ENCODE data around the gene BAZ2B.
"Not testable (repeated sequence)": the region's sequence is repeated elsewhere in the genome, so short reads cannot be mapped to it uniquely, and the experiment has no call there.

The BAZ2B gene

GRCh38 chr2:159371506-159371905 is 244.8 kb downstream of the BAZ2B start:
- no peak overlapping the region for H3K4me3 ChIP-seq
- peaks cover 46% of the 10 kb centered on the region for H3K36me3 ChIP-seq
- H3K27ac ChIP-seq: no peak overlapping the region
- no peaks in the 10 kb centered on the region for H3K27me3 ChIP-seq
- no peak overlapping the region for H3K4me2 ChIP-seq
- H3K4me1 ChIP-seq: no peaks in the 10 kb centered on the region
- no peak overlapping the region for H3K9ac ChIP-seq
- TF ChIP-seq Cebpa-rat (IDR thresholded peaks at IDR 0.05): no peak
- no peaks in the 10 kb centered on the region for H4K20me1 ChIP-seq
- H3K9me3 ChIP-seq: no peaks in the 10 kb centered on the region

- Histone ChIP-seq H3K9ac (no peak overlapping the region), H3K9me3 (peaks cover 5% of the 10 kb centered on the region), H3K27ac (no peak overlapping the region), H3K4me3 (no peak overlapping the region), H3K4me2 (no peak overlapping the region), H3K4me1 (no peaks in the 10 kb centered on the region), H3K27me3 (no peaks in the 10 kb centered on the region), H3K36me3 (peaks cover 73% of the 10 kb centered on the region), H4K20me1 (no peaks in the 10 kb centered on the region)
- TF ChIP-seq Cebpa-rat (IDR thresholded peaks at IDR 0.05): no peak
Observed at GRCh38 chr2:159366538-159366937, 249.8 kb downstream of the BAZ2B start.

DNA sequence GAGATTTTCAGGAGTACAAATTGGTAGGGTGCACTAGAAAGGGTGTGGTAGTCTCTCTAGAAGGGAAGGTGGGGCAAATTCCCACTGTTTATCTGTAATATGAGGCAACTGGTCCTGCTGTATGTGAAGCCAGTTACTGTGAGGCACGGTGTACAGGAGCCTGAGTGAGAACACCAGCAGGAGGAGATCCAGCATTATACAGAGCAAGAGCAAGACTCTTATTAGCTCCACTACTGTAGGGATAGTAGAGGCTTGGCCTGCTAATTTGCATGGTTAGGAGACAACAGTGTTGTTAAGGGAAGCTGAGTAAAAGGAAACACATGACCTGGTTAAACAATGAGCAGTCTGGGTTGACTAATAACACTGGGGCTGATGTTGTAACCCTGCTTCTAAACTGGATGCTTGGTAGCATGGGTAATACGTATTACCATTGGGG is 253.5 kb downstream of the BAZ2B start:
- TF ChIP-seq Cebpa-rat (IDR thresholded peaks at IDR 0.05): no peak
- H3K27me3 ChIP-seq: no peaks in the 10 kb centered on the region
- H3K4me3 ChIP-seq: no peak overlapping the region
- H3K4me1 ChIP-seq: no peaks in the 10 kb centered on the region
- no peak overlapping the region for H3K4me2 ChIP-seq
- no peak overlapping the region for H3K27ac ChIP-seq
- peaks cover 14% of the 10 kb centered on the region for H3K9me3 ChIP-seq
- H3K36me3 ChIP-seq: peaks cover 47% of the 10 kb centered on the region
- no peak overlapping the region for H3K9ac ChIP-seq
- H4K20me1 ChIP-seq: no peaks in the 10 kb centered on the region

GRCh38 chr2:159362094-159362493 is 254.3 kb downstream of the BAZ2B start:
- Histone ChIP-seq H3K27ac (no peak overlapping the region), H3K4me2 (no peak overlapping the region), H3K9ac (no peak overlapping the region), H3K4me3 (no peak overlapping the region), H3K36me3 (peaks cover 46% of the 10 kb centered on the region), H3K27me3 (no peaks in the 10 kb centered on the region), H3K4me1 (peaks cover 2% of the 10 kb centered on the region), H3K9me3 (peaks cover 14% of the 10 kb centered on the region), H4K20me1 (no peaks in the 10 kb centered on the region)
- TF ChIP-seq Cebpa-rat (IDR thresholded peaks at IDR 0.05): no peak

- not testable (repeated sequence) for H3K27ac ChIP-seq, H3K9ac ChIP-seq, H3K4me1 ChIP-seq, H3K4me3 ChIP-seq, H4K20me1 ChIP-seq, H3K27me3 ChIP-seq, H3K4me2 ChIP-seq
- H3K36me3 ChIP-seq: peaks cover 46% of the 10 kb centered on the region
- H3K9me3 ChIP-seq: peaks cover 14% of the 10 kb centered on the region
Observed at GRCh38 chr2:159361603-159362002, 254.7 kb downstream of the BAZ2B start.

DNA sequence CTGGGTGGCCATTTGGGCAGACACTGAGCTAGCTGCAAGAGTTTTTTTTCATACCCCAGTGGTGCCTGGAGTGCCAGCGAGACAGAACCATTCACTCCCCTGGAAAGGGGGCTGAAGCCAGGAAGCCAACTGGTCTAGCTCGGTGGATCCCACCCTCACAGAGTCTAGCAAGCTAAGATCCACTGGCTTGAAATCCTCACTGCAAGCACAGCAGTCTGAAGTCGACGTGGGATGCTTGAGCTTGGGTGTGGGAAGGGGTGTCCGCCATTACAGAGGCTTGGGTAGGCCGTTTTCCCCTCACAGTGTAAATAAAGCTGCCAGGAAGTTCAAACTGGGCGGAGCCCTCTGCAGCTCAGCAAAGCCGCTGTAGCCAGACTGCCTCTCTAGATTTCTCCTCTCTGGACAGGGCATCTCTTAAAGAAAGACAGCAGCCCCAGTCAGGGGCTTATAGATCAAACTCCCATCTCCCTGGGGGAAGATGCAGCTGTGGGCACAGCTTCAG is 260.2 kb downstream of the BAZ2B start:
- Histone ChIP-seq H3K36me3 (peaks cover 14% of the 10 kb centered on the region), H3K9ac (no peak overlapping the region), H3K9me3 (peaks cover 7% of the 10 kb centered on the region; the same call in 1 of the 2 replicates), H3K4me2 (peak overlapping the region; percentile 66), H4K20me1 (no peaks in the 10 kb centered on the region), H3K4me3 (no peak overlapping the region), H3K27ac (peak overlapping the region; percentile 53), H3K27me3 (no peaks in the 10 kb centered on the region), H3K4me1 (peaks cover 18% of the 10 kb centered on the region)
- TF ChIP-seq Cebpa-rat (IDR thresholded peaks at IDR 0.05): no peak

DNA sequence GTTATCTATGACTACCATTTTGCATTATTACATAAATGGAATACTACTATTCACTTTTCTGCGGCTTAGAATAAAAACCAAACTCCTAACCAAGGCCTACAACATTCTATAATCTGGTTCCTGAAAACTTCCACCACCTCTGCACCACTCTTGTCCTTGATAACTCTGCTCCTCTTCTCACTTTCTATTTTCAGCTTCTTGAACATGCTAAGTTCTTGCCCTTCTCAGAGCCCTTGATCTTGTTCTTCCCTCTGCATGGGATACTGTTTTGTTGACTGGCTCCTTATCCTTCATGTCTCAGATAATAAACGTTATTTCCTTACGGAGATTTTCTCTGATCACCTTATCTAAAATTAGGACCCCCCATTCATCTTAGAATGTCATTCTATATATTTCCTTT is 264.4 kb downstream of the BAZ2B start:
- H3K4me3 ChIP-seq: no peak overlapping the region
- H3K4me2 ChIP-seq: no peak overlapping the region
- no peaks in the 10 kb centered on the region; the same call in 1 of the 2 replicates for H3K9me3 ChIP-seq
- no peaks in the 10 kb centered on the region for H3K27me3 ChIP-seq
- no peaks in the 10 kb centered on the region for H4K20me1 ChIP-seq
- no peak overlapping the region for H3K27ac ChIP-seq
- peaks cover 37% of the 10 kb centered on the region for H3K36me3 ChIP-seq
- H3K9ac ChIP-seq: no peak overlapping the region
- no peak for TF ChIP-seq Cebpa-rat (IDR thresholded peaks at IDR 0.05)
- peaks cover 15% of the 10 kb centered on the region for H3K4me1 ChIP-seq

GRCh38 chr2:159349674-159350299 is 266.6 kb downstream of the BAZ2B start:
- TF ChIP-seq Cebpa-rat (IDR thresholded peaks at IDR 0.05): no peak
- Histone ChIP-seq H3K4me1 (no peaks in the 10 kb centered on the region), H3K36me3 (peaks cover 34% of the 10 kb centered on the region), H3K4me3 (no peak overlapping the region), H3K4me2 (no peak overlapping the region), H3K9me3 (no peaks in the 10 kb centered on the region), H3K27me3 (no peaks in the 10 kb centered on the region), H3K27ac (no peak overlapping the region), H4K20me1 (no peaks in the 10 kb centered on the region), H3K9ac (no peak overlapping the region)

DNA sequence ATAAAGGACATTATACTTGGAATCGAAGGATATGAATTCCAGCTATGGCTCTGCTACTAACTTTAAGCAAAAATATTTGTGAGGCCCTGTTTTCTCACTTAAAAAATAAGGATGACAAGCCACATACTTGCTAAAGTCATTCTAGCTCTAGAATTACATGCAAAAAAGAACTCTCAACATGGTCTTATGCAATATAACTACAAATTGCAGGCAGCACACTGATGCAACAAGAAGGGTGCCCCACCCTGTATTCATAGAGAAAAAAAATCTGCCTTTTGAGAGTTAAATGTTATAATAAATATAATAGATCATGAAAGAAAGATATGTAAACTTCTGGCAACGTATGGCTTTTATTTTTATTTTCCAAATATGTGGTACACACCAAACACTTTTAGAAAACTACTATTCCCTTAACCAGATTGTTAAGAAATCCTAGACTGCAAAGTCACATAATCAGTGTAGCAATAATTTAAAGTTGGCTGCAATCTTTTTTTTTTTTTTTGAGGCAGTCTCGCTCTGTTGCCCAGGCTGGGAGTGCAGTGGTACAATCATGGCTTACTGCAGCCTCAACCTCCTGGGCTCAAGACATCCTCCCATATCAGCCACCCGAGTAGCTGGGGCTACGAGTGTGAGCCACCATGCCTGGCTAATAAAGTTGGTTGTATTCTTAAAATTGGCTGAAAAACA is 289.6 kb downstream of the BAZ2B start:
- peaks cover 28% of the 10 kb centered on the region for H3K36me3 ChIP-seq
- no peak overlapping the region for H3K27ac ChIP-seq
- no peaks in the 10 kb centered on the region for H4K20me1 ChIP-seq
- H3K4me3 ChIP-seq: no peak overlapping the region
- TF ChIP-seq Cebpa-rat (IDR thresholded peaks at IDR 0.05): no peak
- H3K9ac ChIP-seq: no peak overlapping the region
- H3K4me2 ChIP-seq: no peak overlapping the region
- H3K4me1 ChIP-seq: no peaks in the 10 kb centered on the region; the same call in 1 of the 2 replicates
- H3K27me3 ChIP-seq: no peaks in the 10 kb centered on the region
- H3K9me3 ChIP-seq: no peaks in the 10 kb centered on the region

DNA sequence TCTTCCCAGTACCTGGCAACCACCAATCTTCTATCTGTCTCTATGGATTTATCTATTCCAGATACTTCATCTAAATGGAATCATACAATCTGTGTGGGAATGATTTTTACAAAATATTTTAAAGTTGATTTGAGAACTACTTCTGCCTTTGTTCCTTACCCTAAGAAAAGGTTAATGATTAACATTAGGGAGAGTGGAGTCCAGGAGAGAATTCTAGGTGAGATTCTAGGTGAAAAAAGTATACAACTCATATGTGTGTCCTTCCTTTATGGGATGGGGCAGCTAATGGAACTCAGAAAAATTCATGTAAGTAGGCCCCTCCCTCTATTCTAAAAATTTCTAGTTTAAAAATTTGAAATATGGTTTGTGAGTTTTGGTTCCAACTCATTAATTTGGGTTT is 293.9 kb downstream of the BAZ2B start:
- H3K27me3 ChIP-seq: no peaks in the 10 kb centered on the region
- H3K27ac ChIP-seq: no peak overlapping the region
- no peak overlapping the region for H3K4me3 ChIP-seq
- no peaks in the 10 kb centered on the region; the same call in 1 of the 2 replicates for H3K4me1 ChIP-seq
- no peaks in the 10 kb centered on the region for H4K20me1 ChIP-seq
- H3K4me2 ChIP-seq: no peak overlapping the region
- no peak for TF ChIP-seq Cebpa-rat (IDR thresholded peaks at IDR 0.05)
- no peak overlapping the region for H3K9ac ChIP-seq
- peaks cover 18% of the 10 kb centered on the region for H3K36me3 ChIP-seq
- H3K9me3 ChIP-seq: no peaks in the 10 kb centered on the region
